OCI-LY7 (cell line): ENCODE measurements around the gene RNF214. TPM values are rescaled to one million over a fixed set of nuclear protein-coding genes. Genes with fewer than 3 reads are reported as not detected.

Experiments
- BruUV-seq: library from RNA; stranded (reverse); fragments of 400-500 nt; replicated peaks from 2 replicates; lab custom pipeline; 2021; lab: Mats Ljungman, UMichigan
- CTCF ChIA-PET: fragments of 300-600 bp; sonication (Branson Sonifier 250); formaldehyde crosslinking; loops from one replicate; lab custom pipeline; 2022; ENCODE audit warnings: antibody characterized with exemption; ENCODE audit not compliant: unreplicated experiment; lab: Charles Lee
- POLR2A ChIA-PET: fragments of 300-600 bp; sonication (Branson Sonifier 250); formaldehyde crosslinking; loops from one replicate; lab custom pipeline; 2022; ENCODE audit warnings: antibody characterized with exemption; lab: Charles Lee
- DNase-seq: peaks from one replicate; pipeline ENCODE4 v3.0.0-alpha.2; 2015; ENCODE audit warnings: low spot score
- H2AFZ ChIP-seq: fragments of 200-600 bp; sonication (generic), shearing (Covaris generic); 2 replicates; pipeline ENCODE4 v1.6.1; 2014; ENCODE audit warnings: mild to moderate bottlenecking, antibody characterized with exemption, low read length, moderate library complexity
- H3K27ac ChIP-seq: fragments of 200-600 bp; sonication (generic); 2 replicates; pipeline ENCODE4 v1.5.1; 2014; ENCODE audit warnings: mixed run types, low read depth, mild to moderate bottlenecking, moderate library complexity, low read length, inconsistent platforms; ENCODE audit not compliant: poor library complexity, severe bottlenecking
- H3K36me3 ChIP-seq: fragments of 200-600 bp; sonication (generic); 2 replicates; pipeline ENCODE4 v1.6.1; 2014; ENCODE audit warnings: mild to moderate bottlenecking, antibody characterized with exemption, low read length, moderate library complexity, mixed read lengths; ENCODE audit not compliant: insufficient read depth
- H3K4me1 ChIP-seq: fragments of 200-600 bp; sonication (generic); 2 replicates; pipeline ENCODE4 v1.5.1; 2014; ENCODE audit warnings: mild to moderate bottlenecking, low read length; ENCODE audit not compliant: insufficient read depth, poor library complexity, severe bottlenecking
- H3K4me2 ChIP-seq: fragments of 200-600 bp; sonication (generic); 2 replicates; pipeline ENCODE4 v1.6.1; 2014; ENCODE audit warnings: mild to moderate bottlenecking, low read length
- H3K4me3 ChIP-seq: fragments of 200-600 bp; sonication (generic); 2 replicates; pipeline ENCODE4 v1.5.1; 2014; ENCODE audit warnings: mild to moderate bottlenecking, low read depth, low read length; ENCODE audit not compliant: poor library complexity, severe bottlenecking
- H3K79me2 ChIP-seq: fragments of 200-600 bp; sonication (generic); 2 replicates; pipeline ENCODE4 v1.6.1; 2016; ENCODE audit warnings: low read depth, mild to moderate bottlenecking, low read length, moderate library complexity, mixed read lengths; ENCODE audit not compliant: insufficient read depth
- H3K9me2 ChIP-seq: fragments of 200-600 bp; sonication (generic); 2 replicates; pipeline ENCODE4 v1.6.1; 2016; ENCODE audit warnings: mild to moderate bottlenecking, low read length, mixed read lengths; ENCODE audit not compliant: insufficient read depth
- H3K9me3 ChIP-seq: fragments of 200-600 bp; sonication (generic); 2 replicates; pipeline ENCODE4 v1.6.1; 2014; ENCODE audit warnings: mild to moderate bottlenecking, mixed run types, low read length, mixed read lengths
- H4K20me1 ChIP-seq: fragments of 200-600 bp; sonication (generic); 2 replicates; pipeline ENCODE4 v1.6.1; 2014; ENCODE audit warnings: mild to moderate bottlenecking, antibody characterized with exemption, low read length, moderate library complexity, mixed read lengths; ENCODE audit not compliant: insufficient read depth
- CTCF ChIP-seq: fragments of 200-600 bp; sonication (generic); conservative IDR thresholded peaks from 2 replicates; pipeline ENCODE4 v1.5.1; 2014; ENCODE audit warnings: mild to moderate bottlenecking, antibody characterized with exemption, low read length, moderate library complexity, mixed read lengths
- EZH2phosphoT487 ChIP-seq: fragments of 200-600 bp; sonication (generic); IDR thresholded peaks from 2 replicates; pipeline ENCODE4 v1.6.1; 2018; ENCODE audit warnings: low read depth, borderline replicate concordance, mild to moderate bottlenecking, mixed run types, antibody characterized with exemption, low read length, moderate library complexity, mixed read lengths
- intact Hi-C: fragments of 100-400 bp; cut with micrococcal nuclease; formaldehyde crosslinking; loops from one replicate; pipeline ENCODE4 v1.10.0; 2022; ENCODE audit not compliant: unreplicated experiment
- total RNA-seq, 2 experiments: library from RNA; depleted of rRNA in 1 of 2; stranded (reverse); fragments of >200 nt in 1 of 2; shearing (Covaris generic) in 1 of 2; gene quantifications; 2 replicates each; pipeline ENCODE4 v1.2.3, GENCODE V29; 2014 to 2022

Gene RNF214
- total RNA-seq, 2 experiments from 2014 or later: 11.2 to 30.2 TPM

- no peak for DNase-seq
- peaks cover 91% of the 10 kb centered on the region for H3K36me3 ChIP-seq
- no peak overlapping the region for H2AFZ ChIP-seq
- ChIA-PET POLR2A (interaction anchor here (1.2 kb wide), 1 partner anchor 39 kb away, joined by 4 read pairs; no protein-coding TSS in a partner anchor), CTCF (no interaction called here)
- H3K4me2 ChIP-seq: no peak overlapping the region
- no peak overlapping the region for H3K27ac ChIP-seq
- H3K9me2 ChIP-seq: no peaks in the 10 kb centered on the region
- TF ChIP-seq EZH2phosphoT487 (no peak), CTCF (no peak)
- H3K79me2 ChIP-seq: no peaks in the 10 kb centered on the region
- H3K4me1 ChIP-seq: no peaks in the 10 kb centered on the region
- H3K4me3 ChIP-seq: no peak overlapping the region
- no TSS peak for BruUV-seq
- intact Hi-C loops: no loop called here
- H3K9me3 ChIP-seq: no peaks in the 10 kb centered on the region
- no peaks in the 10 kb centered on the region for H4K20me1 ChIP-seq
Measured at GRCh38 chr11:117219001-117219400, 13.5 kb upstream of the RNF214 start.

- Histone ChIP-seq H3K27ac (no peak overlapping the region), H3K36me3 (peaks cover 91% of the 10 kb centered on the region), H3K79me2 (no peaks in the 10 kb centered on the region), H3K4me3 (no peak overlapping the region), H3K4me1 (no peaks in the 10 kb centered on the region), H3K9me3 (no peaks in the 10 kb centered on the region), H2AFZ (no peak overlapping the region), H3K9me2 (no peaks in the 10 kb centered on the region), H3K4me2 (no peak overlapping the region), H4K20me1 (no peaks in the 10 kb centered on the region)
- intact Hi-C loops: no loop called here
- TF ChIP-seq EZH2phosphoT487 (no peak), CTCF (no peak)
- ChIA-PET CTCF (no interaction called here), POLR2A (interaction anchor here (1.0 to 1.2 kb wide), 2 partner anchors 23 to 40 kb away, joined by 3 to 4 read pairs; no protein-coding TSS in a partner anchor)
- no TSS peak for BruUV-seq
- DNase-seq: no peak
Measured at GRCh38 chr11:117219455-117219854, 13.0 kb upstream of the RNF214 start.

- ChIA-PET POLR2A (interaction anchor here (0.6 to 1.2 kb wide), 3 partner anchors 23 to 436 kb away, joined by 3 to 5 read pairs (median 4); no protein-coding TSS in a partner anchor), CTCF (no interaction called here)
- H3K4me2 ChIP-seq: no peak overlapping the region
- H3K4me1 ChIP-seq: no peaks in the 10 kb centered on the region
- H2AFZ ChIP-seq: no peak overlapping the region
- TF ChIP-seq EZH2phosphoT487 (no peak), CTCF (no peak)
- H3K9me3 ChIP-seq: no peaks in the 10 kb centered on the region
- no peak overlapping the region for H3K27ac ChIP-seq
- no peaks in the 10 kb centered on the region for H3K9me2 ChIP-seq
- H4K20me1 ChIP-seq: no peaks in the 10 kb centered on the region
- BruUV-seq: no TSS peak
- no peak for DNase-seq
- H3K4me3 ChIP-seq: no peak overlapping the region
- intact Hi-C loops: no loop called here
- H3K79me2 ChIP-seq: no peaks in the 10 kb centered on the region
- H3K36me3 ChIP-seq: peaks cover 91% of the 10 kb centered on the region
Measured at GRCh38 chr11:117219995-117220394, 12.5 kb upstream of the RNF214 start.
